HEK293 (cell line): Measurements from ENCODE around the gene CXCL5.
A peak's percentile ranks its signal among the peaks of the same experiment; 100 is the strongest.

Source experiments
- CTCF ChIA-PET: fragments of 350-600 bp; formaldehyde crosslinking; extraction: SDS; loops from one replicate; lab custom pipeline; 2021; ENCODE audit warnings: antibody characterized with exemption; lab: Yijun Ruan, JAX
- POLR2A ChIA-PET: fragments of 300-600 bp; formaldehyde crosslinking; extraction: SDS; loops from one replicate; lab custom pipeline; 2020; ENCODE audit warnings: antibody characterized with exemption, inconsistent platforms; lab: Yijun Ruan, JAX
- H3K27ac ChIP-seq: fragments of 200-500 bp; sonication (Bioruptor generic); 2 replicates; pipeline ENCODE4 v1.5.1; 2014; ENCODE audit warnings: low read depth, low read length, control low read depth, inconsistent platforms; ENCODE audit errors: extremely low read depth
- H3K36me3 ChIP-seq, 2 experiments: fragments of 200-500 bp in 1 of 2; sonication (Bioruptor generic) in 1 of 2; 1 replicate in 1 of 2; 2 replicates in 1 of 2; pipeline ENCODE4 v1.5.1; 2014 to 2017; ENCODE audit warnings: inconsistent platforms in 2 of 2, low read length in 2 of 2; ENCODE audit not compliant: control insufficient read depth in 2 of 2, insufficient read depth in 1 of 2
- H3K4me1 ChIP-seq: fragments of 200-500 bp; sonication (Bioruptor generic); 2 replicates; pipeline ENCODE4 v1.5.1; 2014; ENCODE audit warnings: mild to moderate bottlenecking, low read length, inconsistent platforms; ENCODE audit not compliant: control insufficient read depth, insufficient read depth
- H3K4me3 ChIP-seq: 2 replicates; pipeline ENCODE4 v1.5.1; 2011; ENCODE audit warnings: low read depth, mild to moderate bottlenecking, control low read depth, low read length, moderate library complexity
- H3K9me3 ChIP-seq: fragments of 200-500 bp; sonication (Bioruptor generic); 2 replicates; pipeline ENCODE4 v1.5.1; 2014; ENCODE audit warnings: low read depth, low read length, inconsistent platforms; ENCODE audit not compliant: control insufficient read depth, insufficient read depth
- BCL11A ChIP-seq: fragments of 450-650 bp; formaldehyde crosslinking; IDR thresholded peaks from 2 replicates; pipeline ENCODE4 v1.5.1; 2016; ENCODE audit warnings: low read depth, missing biosample characterization, missing genetic modification characterization
- GFI1B ChIP-seq: fragments of 450-650 bp; formaldehyde crosslinking; IDR thresholded peaks from 2 replicates; pipeline ENCODE4 v1.5.1; 2016; ENCODE audit warnings: missing biosample characterization, missing genetic modification characterization
- GLI4 ChIP-seq: fragments of 450-650 bp; formaldehyde crosslinking; IDR thresholded peaks from 2 replicates; pipeline ENCODE4 v1.5.1; 2016; ENCODE audit warnings: missing biosample characterization, missing genetic modification characterization
- TCF7L2 ChIP-seq: IDR thresholded peaks from 2 replicates; pipeline ENCODE4 v1.6.1; 2011; ENCODE audit warnings: low read depth, mild to moderate bottlenecking, inconsistent platforms, low read length, moderate library complexity, borderline replicate concordance
- TRIM28 ChIP-seq: IDR thresholded peaks from 2 replicates; pipeline ENCODE4 v1.6.1; 2011; ENCODE audit warnings: low read length, control low read depth, borderline replicate concordance
- WT1 ChIP-seq: fragments of 450-650 bp; formaldehyde crosslinking; IDR thresholded peaks from 2 replicates; pipeline ENCODE4 v1.5.1; 2016; ENCODE audit warnings: missing biosample characterization, missing genetic modification characterization
- ZNF16 ChIP-seq: fragments of 450-650 bp; formaldehyde crosslinking; IDR thresholded peaks from 2 replicates; pipeline ENCODE4 v1.5.1; 2016; ENCODE audit warnings: low read depth, missing biosample characterization, missing genetic modification characterization
- ZNF214 ChIP-seq: fragments of 450-650 bp; formaldehyde crosslinking; IDR thresholded peaks from 2 replicates; pipeline ENCODE4 v1.5.1; 2017; ENCODE audit warnings: missing biosample characterization, mild to moderate bottlenecking, missing genetic modification characterization, borderline replicate concordance
- ZNF221 ChIP-seq: fragments of 450-650 bp; formaldehyde crosslinking; IDR thresholded peaks from 2 replicates; pipeline ENCODE4 v1.5.1; 2017; ENCODE audit warnings: missing biosample characterization, missing genetic modification characterization, borderline replicate concordance
- ZNF23 ChIP-seq: fragments of 450-650 bp; formaldehyde crosslinking; IDR thresholded peaks from 2 replicates; pipeline ENCODE4 v1.5.1; 2016; ENCODE audit warnings: missing biosample characterization, missing genetic modification characterization, borderline replicate concordance
- ZNF266 ChIP-seq: fragments of 450-650 bp; formaldehyde crosslinking; IDR thresholded peaks from 2 replicates; pipeline ENCODE4 v1.5.1; 2016; ENCODE audit warnings: missing biosample characterization, missing genetic modification characterization, low read depth
- ZNF274 ChIP-seq, 2 experiments: fragments of 200-500 bp in 1 of 2; fragments of 450-650 bp in 1 of 2; sonication (Bioruptor generic) in 1 of 2; formaldehyde crosslinking in 1 of 2; IDR thresholded peaks; 2 replicates each; pipeline versions ENCODE4 v1.5.1 to v1.6.1; 2014 to 2016; ENCODE audit warnings: borderline replicate concordance in 1 of 2, inconsistent platforms in 1 of 2, low read length in 1 of 2, missing biosample characterization in 1 of 2, missing genetic modification characterization in 1 of 2
- ZNF341 ChIP-seq: fragments of 450-650 bp; formaldehyde crosslinking; IDR thresholded peaks from 2 replicates; pipeline ENCODE4; 2016; ENCODE audit warnings: low read depth, missing biosample characterization, missing genetic modification characterization
- ZNF354C ChIP-seq: fragments of 450-650 bp; formaldehyde crosslinking; IDR thresholded peaks from 2 replicates; pipeline ENCODE4 v1.5.1; 2016; ENCODE audit warnings: missing biosample characterization, missing genetic modification characterization, low read depth, borderline replicate concordance
- ZNF416 ChIP-seq: fragments of 450-650 bp; formaldehyde crosslinking; IDR thresholded peaks from 2 replicates; pipeline ENCODE4 v1.5.1; 2016; ENCODE audit warnings: missing biosample characterization, missing genetic modification characterization
- ZNF433 ChIP-seq: fragments of 450-650 bp; formaldehyde crosslinking; IDR thresholded peaks from 2 replicates; pipeline ENCODE4 v1.5.1; 2016; ENCODE audit warnings: missing biosample characterization, missing genetic modification characterization, low read depth
- ZNF473 ChIP-seq: fragments of 450-650 bp; formaldehyde crosslinking; IDR thresholded peaks from 2 replicates; pipeline ENCODE4 v1.5.1; 2017; ENCODE audit warnings: missing biosample characterization, missing genetic modification characterization
- ZNF510 ChIP-seq: fragments of 450-650 bp; formaldehyde crosslinking; IDR thresholded peaks from 2 replicates; pipeline ENCODE4 v1.5.1; 2018; ENCODE audit warnings: mild to moderate bottlenecking, missing genetic modification characterization, missing biosample characterization; ENCODE audit not compliant: insufficient replicate concordance
- ZNF548 ChIP-seq: fragments of 450-650 bp; formaldehyde crosslinking; IDR thresholded peaks from 2 replicates; pipeline ENCODE4 v1.5.1; 2016; ENCODE audit warnings: missing biosample characterization, missing genetic modification characterization
- ZNF626 ChIP-seq: fragments of 450-650 bp; sonication (Bioruptor Pico); formaldehyde crosslinking; IDR thresholded peaks from 2 replicates; pipeline ENCODE4 v1.5.1; 2018; ENCODE audit warnings: missing biosample characterization, missing genetic modification characterization, inconsistent platforms
- ZNF670 ChIP-seq: fragments of 450-650 bp; formaldehyde crosslinking; IDR thresholded peaks from 2 replicates; pipeline ENCODE4 v1.5.1; 2016; ENCODE audit warnings: missing biosample characterization, missing genetic modification characterization, low read depth
- ZNF701 ChIP-seq: fragments of 450-650 bp; formaldehyde crosslinking; IDR thresholded peaks from 2 replicates; pipeline ENCODE4 v1.5.1; 2016; ENCODE audit warnings: missing biosample characterization, missing genetic modification characterization
- TF ChIP-seq, protein P1 (sequence below): fragments of 450-650 bp; formaldehyde crosslinking; IDR thresholded peaks from 2 replicates; pipeline ENCODE4 v1.5.1; 2016; ENCODE audit warnings: missing biosample characterization, missing genetic modification characterization, borderline replicate concordance
- TF ChIP-seq, protein P2 (sequence below): sonication (generic); formaldehyde crosslinking; IDR thresholded peaks from 2 replicates; pipeline ENCODE4 v1.8.1; 2022; ENCODE audit warnings: mild to moderate bottlenecking, moderate library complexity, missing genetic modification reagents

Gene CXCL5

DNA sequence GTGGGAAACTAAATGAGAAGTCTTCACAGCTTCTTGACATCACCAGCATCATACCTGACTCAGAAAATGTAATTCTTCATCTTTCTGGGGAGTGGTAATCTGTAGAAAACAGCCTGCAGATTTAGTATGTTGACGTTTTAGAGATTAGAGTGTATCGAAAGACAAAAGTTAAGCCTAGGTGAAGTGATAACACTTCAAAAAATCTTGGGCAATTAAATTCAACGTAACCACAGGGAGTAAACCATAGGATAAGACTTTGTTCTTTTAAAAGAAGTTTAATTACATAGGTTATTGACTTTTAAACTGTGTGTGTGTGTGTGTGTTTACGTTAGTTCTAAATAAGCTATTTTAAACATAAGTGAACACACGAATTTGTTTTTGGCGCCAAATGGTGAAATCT is 1.8 kb upstream of the CXCL5 start:
- ChIA-PET POLR2A (no interaction called here), CTCF (no interaction called here)
- no peaks in the 10 kb centered on the region for H3K9me3 ChIP-seq
- H3K36me3 ChIP-seq, result no peaks in the 10 kb centered on the region
- no peak overlapping the region for H3K27ac ChIP-seq
- TF ChIP-seq ZNF701 (tag by site-specific recombination) (no peak), TCF7L2 (peak; percentile 51; the same call in 1 of the 2 replicates), ZNF433 (no peak), WT1 (tag by site-specific recombination) (peak; percentile 91)
- H3K4me1 ChIP-seq, result no peaks in the 10 kb centered on the region
- H3K4me3 ChIP-seq, result no peak overlapping the region

DNA sequence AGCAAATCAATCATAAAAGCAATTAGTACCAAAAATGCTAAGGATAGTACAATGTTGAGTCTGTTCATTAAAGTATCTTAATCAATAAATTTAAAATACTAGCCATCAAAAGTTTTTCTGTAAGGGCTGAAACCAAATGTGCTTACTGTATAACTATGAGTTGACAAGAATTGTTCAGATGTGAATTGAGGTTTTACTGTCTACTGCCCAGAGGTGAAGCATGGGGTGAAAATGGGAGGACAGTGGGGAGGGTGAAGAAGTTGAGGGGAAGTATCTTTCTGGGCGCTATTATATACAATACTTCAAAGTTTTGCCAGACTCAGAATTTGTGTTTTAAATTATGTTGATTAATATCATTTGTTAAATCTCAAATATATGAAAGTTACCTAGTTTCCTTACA is 6.4 kb downstream of the CXCL5 start:
- TF ChIP-seq, protein P1, sequence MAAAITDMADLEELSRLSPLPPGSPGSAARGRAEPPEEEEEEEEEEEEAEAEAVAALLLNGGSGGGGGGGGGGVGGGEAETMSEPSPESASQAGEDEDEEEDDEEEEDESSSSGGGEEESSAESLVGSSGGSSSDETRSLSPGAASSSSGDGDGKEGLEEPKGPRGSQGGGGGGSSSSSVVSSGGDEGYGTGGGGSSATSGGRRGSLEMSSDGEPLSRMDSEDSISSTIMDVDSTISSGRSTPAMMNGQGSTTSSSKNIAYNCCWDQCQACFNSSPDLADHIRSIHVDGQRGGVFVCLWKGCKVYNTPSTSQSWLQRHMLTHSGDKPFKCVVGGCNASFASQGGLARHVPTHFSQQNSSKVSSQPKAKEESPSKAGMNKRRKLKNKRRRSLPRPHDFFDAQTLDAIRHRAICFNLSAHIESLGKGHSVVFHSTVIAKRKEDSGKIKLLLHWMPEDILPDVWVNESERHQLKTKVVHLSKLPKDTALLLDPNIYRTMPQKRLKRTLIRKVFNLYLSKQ (tag by site-specific recombination), result no peak
- TF ChIP-seq ZNF510, result no peak
- TF ChIP-seq ZNF274 (IDR thresholded peaks at IDR 0.05; ENCODE audit: low read length), result no peak
- no peak for TF ChIP-seq ZNF274 (tag by site-specific recombination; IDR thresholded peaks at IDR 0.05; ENCODE audit: borderline replicate concordance)
- no peak for TF ChIP-seq ZNF473 (tag by site-specific recombination)
- no peak for TF ChIP-seq ZNF626 (tag by site-specific recombination)
- no peak for TF ChIP-seq GFI1B
- TF ChIP-seq BCL11A (tag by site-specific recombination), result no peak
- TF ChIP-seq ZNF214 (tag by site-specific recombination), result no peak
- no peak for TF ChIP-seq ZNF341 (tag by site-specific recombination)
- no peak for TF ChIP-seq ZNF23 (tag by site-specific recombination)
- no peak for TF ChIP-seq ZNF548 (tag by site-specific recombination)
- no peak for TF ChIP-seq ZNF354C
- no peak for TF ChIP-seq ZNF221 (tag by site-specific recombination)
- no peak for TF ChIP-seq ZNF266 (tag by site-specific recombination)
- TF ChIP-seq TRIM28, result no peak
- TF ChIP-seq GLI4 (tag by site-specific recombination), result no peak
- TF ChIP-seq ZNF670 (tag by site-specific recombination), result no peak
- TF ChIP-seq, protein P2, sequence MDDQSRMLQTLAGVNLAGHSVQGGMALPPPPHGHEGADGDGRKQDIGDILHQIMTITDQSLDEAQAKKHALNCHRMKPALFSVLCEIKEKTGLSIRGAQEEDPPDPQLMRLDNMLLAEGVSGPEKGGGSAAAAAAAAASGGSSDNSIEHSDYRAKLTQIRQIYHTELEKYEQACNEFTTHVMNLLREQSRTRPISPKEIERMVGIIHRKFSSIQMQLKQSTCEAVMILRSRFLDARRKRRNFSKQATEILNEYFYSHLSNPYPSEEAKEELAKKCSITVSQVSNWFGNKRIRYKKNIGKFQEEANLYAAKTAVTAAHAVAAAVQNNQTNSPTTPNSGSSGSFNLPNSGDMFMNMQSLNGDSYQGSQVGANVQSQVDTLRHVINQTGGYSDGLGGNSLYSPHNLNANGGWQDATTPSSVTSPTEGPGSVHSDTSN (CRISPR knock-in tag), result no peak
- no peak for TF ChIP-seq ZNF416 (tag by site-specific recombination)
- no peak for TF ChIP-seq ZNF16 (tag by site-specific recombination)
- no peaks in the 10 kb centered on the region for H3K9me3 ChIP-seq
- no peaks in the 10 kb centered on the region for H3K36me3 ChIP-seq
- ChIA-PET CTCF (no interaction called here), POLR2A (no interaction called here)
- H3K4me3 ChIP-seq, result no peak overlapping the region
- peaks cover 7% of the 10 kb centered on the region for H3K4me1 ChIP-seq
- H3K27ac ChIP-seq, result no peak overlapping the region
